HG03354 (cell line): Measurements from ENCODE around the gene RELL2.

Experiments used
- ATAC-seq: cut with Tn5 transposase; IDR thresholded peaks from one replicate; pipeline ENCODE4 v1.9.1; 2021; ENCODE audit warnings: mild to moderate bottlenecking; ENCODE audit not compliant: unreplicated experiment, poor library complexity, severe bottlenecking

Gene RELL2

GRCh38 chr5:141646026-141646425, 9.2 kb downstream of the RELL2 start:
- ATAC-seq, result no peak

- no peak for ATAC-seq
Measured at GRCh38 chr5:141647242-141647641, 10.4 kb downstream of the RELL2 start.

GRCh38 chr5:141647851-141648250, 11.1 kb downstream of the RELL2 start:
- no peak for ATAC-seq

- ATAC-seq, result no peak
Measured at GRCh38 chr5:141649056-141649688, 12.4 kb downstream of the RELL2 start.

- no peak for ATAC-seq
Measured at GRCh38 chr5:141649972-141650371, 13.2 kb downstream of the RELL2 start.

GRCh38 chr5:141650851-141651727, 14.3 kb downstream of the RELL2 start, which contains the start of gene FCHSD1:
FCHSD1 (minus strand) TSS chr5:141651418; CDS start chr5:141651368, 50 bp downstream.
- ATAC-seq, result peak; percentile 98

GRCh38 chr5:141651728-141652105, 14.9 kb downstream of the RELL2 start:
- ATAC-seq, result no peak

- no peak for ATAC-seq
Measured at GRCh38 chr5:141654298-141654697, 17.5 kb downstream of the RELL2 start.

GRCh38 chr5:141655020-141655419, 18.2 kb downstream of the RELL2 start:
- no peak for ATAC-seq

- ATAC-seq, result no peak
Measured at GRCh38 chr5:141656396-141656795, 19.6 kb downstream of the RELL2 start.

- ATAC-seq, result no peak
Measured at GRCh38 chr5:141657404-141657803, 20.6 kb downstream of the RELL2 start.

GRCh38 chr5:141657937-141658545, 21.2 kb downstream of the RELL2 start:
- peak; percentile 79 for ATAC-seq

GRCh38 chr5:141662028-141662427, 25.2 kb downstream of the RELL2 start:
- no peak for ATAC-seq

- no peak for ATAC-seq
Measured at GRCh38 chr5:141663506-141663905, 26.7 kb downstream of the RELL2 start.

- ATAC-seq, result peak; percentile 96
Measured at GRCh38 chr5:141664733-141665461, 28.1 kb downstream of the RELL2 start.

GRCh38 chr5:141665995-141666940, 29.5 kb downstream of the RELL2 start:
- no peak for ATAC-seq

GRCh38 chr5:141668601-141669265, 31.9 kb downstream of the RELL2 start:
- no peak for ATAC-seq

GRCh38 chr5:141669520-141669919, 32.7 kb downstream of the RELL2 start:
- ATAC-seq, result no peak
